ENCODE results near the gene ELAPOR1. TPM values are rescaled to one million over a fixed set of nuclear protein-coding genes. Genes with fewer than 3 reads are reported as not detected.

ELAPOR1 gene
- total and polyA plus RNA-seq, 9 of the 15 experiments (the other 6 are each of a cell fraction or from before 2014, with no cell fraction given), result 0.07 to 1.2 (median 0.18) TPM

DNA sequence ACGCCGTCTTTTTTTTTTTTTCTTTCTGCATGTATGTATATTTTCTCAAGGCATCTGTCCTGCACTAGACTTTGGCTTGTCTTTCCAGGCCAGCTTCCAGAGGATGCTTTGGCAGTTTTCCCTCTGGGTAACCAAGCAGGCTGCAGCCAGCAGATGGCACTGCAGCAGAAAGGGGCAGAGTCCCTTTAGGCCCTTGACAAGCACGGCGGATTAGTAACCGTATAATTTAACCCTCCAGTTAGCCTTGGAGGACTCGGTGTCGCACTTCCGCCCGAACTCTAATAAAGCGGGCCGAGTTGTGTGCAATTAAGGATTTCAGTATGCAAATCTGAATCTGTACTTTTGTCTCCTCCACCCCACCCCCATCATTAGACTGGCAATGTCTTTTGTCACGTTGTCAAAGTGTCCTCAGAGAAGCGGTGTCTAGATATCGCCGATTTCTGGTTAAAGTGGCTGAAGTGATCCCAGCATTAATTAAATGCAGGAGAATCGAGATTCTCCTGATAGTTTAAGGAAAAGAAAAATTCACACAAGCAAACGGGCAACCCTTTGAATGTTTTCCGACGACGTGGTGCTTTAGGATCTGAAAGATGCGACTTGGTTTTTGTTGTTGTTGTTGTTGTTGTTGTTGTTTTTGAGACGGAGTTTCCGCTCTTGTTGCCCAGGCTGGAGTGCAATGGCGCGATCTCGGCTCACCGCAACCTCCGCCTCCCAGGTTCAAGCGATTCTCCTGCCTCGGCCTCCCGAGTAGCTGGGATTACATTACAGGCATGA, 24.5 kb upstream of the ELAPOR1 start (continued):
- TF ChIP-seq DPF2 (IDR thresholded peaks at IDR 0.05) (peak; percentile 16; the same call in 1 of the 2 replicates), ZNF280B (CRISPR knock-in tag; IDR thresholded peaks at IDR 0.05) (no peak), ZNF165 (CRISPR knock-in tag; IDR thresholded peaks at IDR 0.05; ENCODE audit: borderline replicate concordance) (no peak), ZBTB7A (IDR thresholded peaks at IDR 0.05; ENCODE audit: borderline replicate concordance, control insufficient read depth, low read depth, low read length) (no peak), ZNF197 (CRISPR knock-in tag; IDR thresholded peaks at IDR 0.05; ENCODE audit: low read depth) (no peak), FOXA1 (IDR thresholded peaks at IDR 0.05; ENCODE audit: borderline replicate concordance) (no peak), JUN (IDR thresholded peaks at IDR 0.05; ENCODE audit: borderline replicate concordance, low read depth, low read length) (0 out of 2 replicates have a peak, but pooled peaks have one; percentile 12), JUN (CRISPR knock-in tag; IDR thresholded peaks at IDR 0.05; ENCODE audit: borderline replicate concordance) (no peak), MBD2 (IDR thresholded peaks at IDR 0.05; ENCODE audit: borderline replicate concordance, low read depth) (0 out of 2 replicates have a peak, but pooled peaks have one; percentile 21), LCOR (CRISPR knock-in tag; IDR thresholded peaks at IDR 0.05) (no peak), NFATC3 (IDR thresholded peaks at IDR 0.05) (peak; percentile 64; the same call in 1 of the 2 replicates), TCF7L2 (IDR thresholded peaks at IDR 0.05; ENCODE audit: low read depth, low read length) (peak; percentile 44; the same call in 1 of the 2 replicates), HDGF (IDR thresholded peaks at IDR 0.05) (0 out of 2 replicates have a peak, but pooled peaks have one; percentile 11), ARID2 (IDR thresholded peaks at IDR 0.05) (0 out of 2 replicates have a peak, but pooled peaks have one; percentile 8), RHOXF2B (CRISPR knock-in tag; conservative IDR thresholded peaks at IDR 0.05) (no peak), ESRRB (CRISPR knock-in tag; IDR thresholded peaks at IDR 0.05; ENCODE audit: borderline replicate concordance) (no peak), ZNF778 (CRISPR knock-in tag; IDR thresholded peaks at IDR 0.05) (peak; percentile 68; the same call in 1 of the 2 replicates)
- TF ChIP-seq, protein P1, sequence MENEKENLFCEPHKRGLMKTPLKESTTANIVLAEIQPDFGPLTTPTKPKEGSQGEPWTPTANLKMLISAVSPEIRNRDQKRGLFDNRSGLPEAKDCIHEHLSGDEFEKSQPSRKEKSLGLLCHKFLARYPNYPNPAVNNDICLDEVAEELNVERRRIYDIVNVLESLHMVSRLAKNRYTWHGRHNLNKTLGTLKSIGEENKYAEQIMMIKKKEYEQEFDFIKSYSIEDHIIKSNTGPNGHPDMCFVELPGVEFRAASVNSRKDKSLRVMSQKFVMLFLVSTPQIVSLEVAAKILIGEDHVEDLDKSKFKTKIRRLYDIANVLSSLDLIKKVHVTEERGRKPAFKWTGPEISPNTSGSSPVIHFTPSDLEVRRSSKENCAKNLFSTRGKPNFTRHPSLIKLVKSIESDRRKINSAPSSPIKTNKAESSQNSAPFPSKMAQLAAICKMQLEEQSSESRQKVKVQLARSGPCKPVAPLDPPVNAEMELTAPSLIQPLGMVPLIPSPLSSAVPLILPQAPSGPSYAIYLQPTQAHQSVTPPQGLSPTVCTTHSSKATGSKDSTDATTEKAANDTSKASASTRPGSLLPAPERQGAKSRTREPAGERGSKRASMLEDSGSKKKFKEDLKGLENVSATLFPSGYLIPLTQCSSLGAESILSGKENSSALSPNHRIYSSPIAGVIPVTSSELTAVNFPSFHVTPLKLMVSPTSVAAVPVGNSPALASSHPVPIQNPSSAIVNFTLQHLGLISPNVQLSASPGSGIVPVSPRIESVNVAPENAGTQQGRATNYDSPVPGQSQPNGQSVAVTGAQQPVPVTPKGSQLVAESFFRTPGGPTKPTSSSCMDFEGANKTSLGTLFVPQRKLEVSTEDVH (IDR thresholded peaks at IDR 0.05; ENCODE audit: low read depth, partially characterized antibody), result peak; percentile 35

All from K562 (cell line).